ENCODE results near the gene GBP5. TPM values are rescaled to one million over a fixed set of nuclear protein-coding genes. Genes with fewer than 3 reads are reported as not detected.

The GBP5 gene
- total and polyA plus RNA-seq, 2 of the 13 experiments (the other 11 are each of a cell fraction or from before 2014, with no cell fraction given), result 0.01 TPM; not detected in 1

GRCh38 chr1:89304572-89305230 lies 32.0 kb upstream of the GBP5 start:
- 2% methylated on average over 2 of the region's 2 CpGs for WGBS (ENCODE audit: low lambda C conversion rate)
- DNase-seq (ENCODE audit: low spot score) (no peak), ATAC-seq (no peak), FAIRE-seq (no peak)
- Histone ChIP-seq H3K36me3 (replicated peaks in 1 of 2; ENCODE audit: control insufficient read depth in 1 of 2, insufficient read depth in 2 of 2, low read length in 2 of 2) (no peaks in the 10 kb centered on the region), H3K4me2 (ENCODE audit: low read depth, low read length) (no peak overlapping the region), H3K9me3 (ENCODE audit: low read length) (no peaks in the 10 kb centered on the region), H3K4me1 (ENCODE audit: insufficient read depth, low read length) (no peaks in the 10 kb centered on the region), H2AFZ (ENCODE audit: low read length) (no peak overlapping the region), H3K9ac (ENCODE audit: insufficient read depth, low read depth, low read length) (no peak overlapping the region), H3K27me3 (ENCODE audit: control insufficient read depth in 1 of 2, insufficient read depth in 2 of 2, low read length in 2 of 2) (no peaks in the 10 kb centered on the region), H3K4me3 (replicated peaks in 1 of 3; ENCODE audit: insufficient read depth in 1 of 3, low read depth in 2 of 3, low read length in 3 of 3) (no peak overlapping the region), H3K79me2 (ENCODE audit: insufficient read depth, low read length) (no peaks in the 10 kb centered on the region), H3K27ac (ENCODE audit: extremely low read length, insufficient read depth, low read length) (no peak overlapping the region), H4K20me1 (ENCODE audit: insufficient read depth, low read length) (no peaks in the 10 kb centered on the region)
- intact Hi-C loops (cut with micrococcal nuclease; ENCODE audit: unreplicated experiment) (no loop called here), in situ Hi-C loops (cut with HindIII; ENCODE audit: extremely low pct_ligation_motif_present, low pct_unique_long_range_greater_than_20kb) (no loop called here)
- ChIA-PET CTCF (ENCODE audit: low intra/inter-chr PET ratio, low total read pairs) (no interaction called here), POLR2A (no interaction called here)
- no TSS peak for BruUV-seq (replicated peaks)
- TF ChIP-seq SP140L (CRISPR knock-in tag; IDR thresholded peaks at IDR 0.05; ENCODE audit: borderline replicate concordance) (no peak), ZNF672 (CRISPR knock-in tag; IDR thresholded peaks at IDR 0.05) (no peak), TSC22D2 (CRISPR knock-in tag; IDR thresholded peaks at IDR 0.05; ENCODE audit: borderline replicate concordance) (no peak), FOXA1 (IDR thresholded peaks at IDR 0.05) (no peak), FOXA1 (CRISPR knock-in tag; IDR thresholded peaks at IDR 0.05) (no peak), TGIF2 (CRISPR knock-in tag; IDR thresholded peaks at IDR 0.05) (no peak), ZNF644 (CRISPR knock-in tag; IDR thresholded peaks at IDR 0.05; ENCODE audit: low read depth) (no peak), ZNF619 (CRISPR knock-in tag; IDR thresholded peaks at IDR 0.05) (no peak), SIN3A (IDR thresholded peaks at IDR 0.05; ENCODE audit: borderline replicate concordance, low read depth, low read length) (no peak)

DNA sequence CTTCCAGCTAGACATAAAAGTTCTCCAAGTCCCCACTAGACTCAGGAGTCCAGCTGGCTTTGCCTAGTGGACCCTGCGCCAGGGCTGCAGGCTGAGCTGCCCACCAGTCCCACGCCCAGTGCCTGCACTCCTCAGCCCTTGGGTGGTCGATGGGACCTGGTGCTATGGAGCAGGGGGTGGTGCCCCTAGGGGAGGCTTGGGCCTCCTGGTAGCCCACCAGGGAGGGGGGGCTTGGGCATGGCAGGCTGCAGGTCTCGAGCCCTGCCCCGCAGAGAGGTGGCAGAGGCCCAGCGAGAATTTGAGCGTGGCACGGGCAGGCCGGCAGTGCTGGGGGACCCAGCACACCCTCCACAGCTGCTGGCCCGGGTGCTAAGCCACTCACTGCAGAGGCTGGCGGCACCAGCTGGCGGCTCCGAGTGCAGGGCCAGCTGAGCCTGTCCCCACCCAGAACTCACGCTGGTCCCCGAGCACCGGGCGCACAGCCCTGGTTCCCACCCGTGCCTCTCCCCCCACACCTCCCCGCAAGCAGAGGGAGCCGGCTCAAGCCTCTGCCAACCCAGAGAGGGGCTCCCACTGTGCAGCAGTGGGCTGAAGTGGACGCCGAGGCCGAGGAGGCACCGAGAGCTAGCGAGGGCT lies 30.2 kb upstream of the GBP5 start:
- BruUV-seq (replicated peaks), result no TSS peak
- ChIA-PET POLR2A (no interaction called here), CTCF (ENCODE audit: low intra/inter-chr PET ratio, low total read pairs) (no interaction called here)
- Histone ChIP-seq H2AFZ (ENCODE audit: low read length) (no peak overlapping the region), H3K27me3 (ENCODE audit: control insufficient read depth in 1 of 2, insufficient read depth in 2 of 2, low read length in 2 of 2) (no peaks in the 10 kb centered on the region), H3K36me3 (replicated peaks in 1 of 2; ENCODE audit: control insufficient read depth in 1 of 2, insufficient read depth in 2 of 2, low read length in 2 of 2) (no peaks in the 10 kb centered on the region), H3K79me2 (ENCODE audit: insufficient read depth, low read length) (no peaks in the 10 kb centered on the region), H3K9ac (ENCODE audit: insufficient read depth, low read depth, low read length) (no peak overlapping the region), H3K9me3 (ENCODE audit: low read length) (no peaks in the 10 kb centered on the region), H4K20me1 (ENCODE audit: insufficient read depth, low read length) (no peaks in the 10 kb centered on the region), H3K4me2 (ENCODE audit: low read depth, low read length) (no peak overlapping the region), H3K27ac (ENCODE audit: extremely low read length, insufficient read depth, low read length) (no peak overlapping the region), H3K4me1 (ENCODE audit: insufficient read depth, low read length) (no peaks in the 10 kb centered on the region), H3K4me3 (replicated peaks in 1 of 3; ENCODE audit: insufficient read depth in 1 of 3, low read depth in 2 of 3, low read length in 3 of 3) (no peak overlapping the region)
- in situ Hi-C loops (cut with HindIII; ENCODE audit: extremely low pct_ligation_motif_present, low pct_unique_long_range_greater_than_20kb) (no loop called here), intact Hi-C loops (cut with micrococcal nuclease; ENCODE audit: unreplicated experiment) (no loop called here)
- DNase-seq (ENCODE audit: low spot score) (no peak), FAIRE-seq (no peak), ATAC-seq (no peak)
- TF ChIP-seq ARNT2 (CRISPR knock-in tag; IDR thresholded peaks at IDR 0.05; ENCODE audit: low read depth), result no peak
- TF ChIP-seq EED (CRISPR knock-in tag; IDR thresholded peaks at IDR 0.05), result no peak
- no peak for TF ChIP-seq LRRFIP1 (CRISPR knock-in tag; conservative IDR thresholded peaks at IDR 0.05)
- no peak for TF ChIP-seq ZNF768 (CRISPR knock-in tag; IDR thresholded peaks at IDR 0.05)
- TF ChIP-seq KAT8 (CRISPR knock-in tag; IDR thresholded peaks at IDR 0.05), result no peak
- 60% methylated on average over 2 of the region's 25 CpGs for WGBS (ENCODE audit: low lambda C conversion rate)
